ENCODE results near the gene FNDC5.

DNA sequence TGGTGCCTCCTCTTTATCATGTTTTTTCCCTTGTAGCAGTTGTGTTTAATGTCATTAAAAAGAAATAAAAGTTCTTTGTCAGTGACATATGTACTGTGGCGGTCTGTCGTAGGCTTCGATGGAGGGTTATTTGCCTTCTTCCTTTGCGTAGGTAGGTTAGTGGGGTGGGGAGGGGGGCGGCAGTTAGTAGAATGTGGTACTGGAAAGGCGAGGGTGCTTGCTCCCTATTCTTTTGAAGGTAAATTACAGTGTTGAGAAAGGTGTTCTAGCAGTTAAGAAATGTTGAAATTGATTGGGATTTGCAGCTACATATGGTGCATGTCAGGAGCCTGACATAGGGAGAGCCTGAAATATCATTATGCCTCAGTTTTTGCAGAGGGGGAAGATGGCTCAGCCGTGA lies 11.9 kb downstream of the FNDC5 start:
- TF ChIP-seq, protein P1, sequence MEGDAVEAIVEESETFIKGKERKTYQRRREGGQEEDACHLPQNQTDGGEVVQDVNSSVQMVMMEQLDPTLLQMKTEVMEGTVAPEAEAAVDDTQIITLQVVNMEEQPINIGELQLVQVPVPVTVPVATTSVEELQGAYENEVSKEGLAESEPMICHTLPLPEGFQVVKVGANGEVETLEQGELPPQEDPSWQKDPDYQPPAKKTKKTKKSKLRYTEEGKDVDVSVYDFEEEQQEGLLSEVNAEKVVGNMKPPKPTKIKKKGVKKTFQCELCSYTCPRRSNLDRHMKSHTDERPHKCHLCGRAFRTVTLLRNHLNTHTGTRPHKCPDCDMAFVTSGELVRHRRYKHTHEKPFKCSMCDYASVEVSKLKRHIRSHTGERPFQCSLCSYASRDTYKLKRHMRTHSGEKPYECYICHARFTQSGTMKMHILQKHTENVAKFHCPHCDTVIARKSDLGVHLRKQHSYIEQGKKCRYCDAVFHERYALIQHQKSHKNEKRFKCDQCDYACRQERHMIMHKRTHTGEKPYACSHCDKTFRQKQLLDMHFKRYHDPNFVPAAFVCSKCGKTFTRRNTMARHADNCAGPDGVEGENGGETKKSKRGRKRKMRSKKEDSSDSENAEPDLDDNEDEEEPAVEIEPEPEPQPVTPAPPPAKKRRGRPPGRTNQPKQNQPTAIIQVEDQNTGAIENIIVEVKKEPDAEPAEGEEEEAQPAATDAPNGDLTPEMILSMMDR (IDR thresholded peaks at IDR 0.05; ENCODE audit: low read depth, low read length, missing input control) = no peak
- TF ChIP-seq, protein P2, sequence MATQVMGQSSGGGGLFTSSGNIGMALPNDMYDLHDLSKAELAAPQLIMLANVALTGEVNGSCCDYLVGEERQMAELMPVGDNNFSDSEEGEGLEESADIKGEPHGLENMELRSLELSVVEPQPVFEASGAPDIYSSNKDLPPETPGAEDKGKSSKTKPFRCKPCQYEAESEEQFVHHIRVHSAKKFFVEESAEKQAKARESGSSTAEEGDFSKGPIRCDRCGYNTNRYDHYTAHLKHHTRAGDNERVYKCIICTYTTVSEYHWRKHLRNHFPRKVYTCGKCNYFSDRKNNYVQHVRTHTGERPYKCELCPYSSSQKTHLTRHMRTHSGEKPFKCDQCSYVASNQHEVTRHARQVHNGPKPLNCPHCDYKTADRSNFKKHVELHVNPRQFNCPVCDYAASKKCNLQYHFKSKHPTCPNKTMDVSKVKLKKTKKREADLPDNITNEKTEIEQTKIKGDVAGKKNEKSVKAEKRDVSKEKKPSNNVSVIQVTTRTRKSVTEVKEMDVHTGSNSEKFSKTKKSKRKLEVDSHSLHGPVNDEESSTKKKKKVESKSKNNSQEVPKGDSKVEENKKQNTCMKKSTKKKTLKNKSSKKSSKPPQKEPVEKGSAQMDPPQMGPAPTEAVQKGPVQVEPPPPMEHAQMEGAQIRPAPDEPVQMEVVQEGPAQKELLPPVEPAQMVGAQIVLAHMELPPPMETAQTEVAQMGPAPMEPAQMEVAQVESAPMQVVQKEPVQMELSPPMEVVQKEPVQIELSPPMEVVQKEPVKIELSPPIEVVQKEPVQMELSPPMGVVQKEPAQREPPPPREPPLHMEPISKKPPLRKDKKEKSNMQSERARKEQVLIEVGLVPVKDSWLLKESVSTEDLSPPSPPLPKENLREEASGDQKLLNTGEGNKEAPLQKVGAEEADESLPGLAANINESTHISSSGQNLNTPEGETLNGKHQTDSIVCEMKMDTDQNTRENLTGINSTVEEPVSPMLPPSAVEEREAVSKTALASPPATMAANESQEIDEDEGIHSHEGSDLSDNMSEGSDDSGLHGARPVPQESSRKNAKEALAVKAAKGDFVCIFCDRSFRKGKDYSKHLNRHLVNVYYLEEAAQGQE (IDR thresholded peaks at IDR 0.05) = no peak
- TF ChIP-seq, protein P3, sequence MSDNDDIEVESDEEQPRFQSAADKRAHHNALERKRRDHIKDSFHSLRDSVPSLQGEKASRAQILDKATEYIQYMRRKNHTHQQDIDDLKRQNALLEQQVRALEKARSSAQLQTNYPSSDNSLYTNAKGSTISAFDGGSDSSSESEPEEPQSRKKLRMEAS (IDR thresholded peaks at IDR 0.05) = no peak
- no peak for TF ChIP-seq GABPA (IDR thresholded peaks at IDR 0.05 in 1 of 2, conservative IDR thresholded peaks at IDR 0.05 in 1 of 2)
- TF ChIP-seq, protein P4, sequence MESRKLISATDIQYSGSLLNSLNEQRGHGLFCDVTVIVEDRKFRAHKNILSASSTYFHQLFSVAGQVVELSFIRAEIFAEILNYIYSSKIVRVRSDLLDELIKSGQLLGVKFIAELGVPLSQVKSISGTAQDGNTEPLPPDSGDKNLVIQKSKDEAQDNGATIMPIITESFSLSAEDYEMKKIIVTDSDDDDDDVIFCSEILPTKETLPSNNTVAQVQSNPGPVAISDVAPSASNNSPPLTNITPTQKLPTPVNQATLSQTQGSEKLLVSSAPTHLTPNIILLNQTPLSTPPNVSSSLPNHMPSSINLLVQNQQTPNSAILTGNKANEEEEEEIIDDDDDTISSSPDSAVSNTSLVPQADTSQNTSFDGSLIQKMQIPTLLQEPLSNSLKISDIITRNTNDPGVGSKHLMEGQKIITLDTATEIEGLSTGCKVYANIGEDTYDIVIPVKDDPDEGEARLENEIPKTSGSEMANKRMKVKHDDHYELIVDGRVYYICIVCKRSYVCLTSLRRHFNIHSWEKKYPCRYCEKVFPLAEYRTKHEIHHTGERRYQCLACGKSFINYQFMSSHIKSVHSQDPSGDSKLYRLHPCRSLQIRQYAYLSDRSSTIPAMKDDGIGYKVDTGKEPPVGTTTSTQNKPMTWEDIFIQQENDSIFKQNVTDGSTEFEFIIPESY (IDR thresholded peaks at IDR 0.05) = no peak
- no peak for TF ChIP-seq NR2F2 (IDR thresholded peaks at IDR 0.05)
- TF ChIP-seq JUND (IDR thresholded peaks at IDR 0.05) = no peak
- TF ChIP-seq EGR1 (IDR thresholded peaks at IDR 0.05; ENCODE audit: low read depth in 2 of 2) = no peak
- no peak for TF ChIP-seq YY1 (IDR thresholded peaks at IDR 0.05)
- TF ChIP-seq SP1 (IDR thresholded peaks at IDR 0.05) = no peak
- no peak for TF ChIP-seq FOXA1 (IDR thresholded peaks at IDR 0.05)
- TF ChIP-seq TAF1 (conservative IDR thresholded peaks at IDR 0.05) = no peak
- no peak for TF ChIP-seq RAD21 (IDR thresholded peaks at IDR 0.05)
